Fibroblast of lung (primary cell): ENCODE data around the gene ATP6V0A1.

ENCODE experiments used
- CTCF ChIP-seq, 2 donors: IDR thresholded peaks in 1 of 2; conservative IDR thresholded peaks in 1 of 2; 1 replicate in 1 of 2; 2 replicates in 1 of 2; pipeline ENCODE4 v1.5.1; 2011 to 2012; ENCODE audit warnings: low read length in 2 of 2, control low read depth in 1 of 2, inconsistent platforms in 1 of 2, low read depth in 1 of 2, mild to moderate bottlenecking in 1 of 2
- EZH2 ChIP-seq: IDR thresholded peaks from 2 replicates; pipeline ENCODE4 v1.5.1; 2012; ENCODE audit warnings: low read length, control low read depth, mild to moderate bottlenecking; ENCODE audit errors: missing control alignments

DNA sequence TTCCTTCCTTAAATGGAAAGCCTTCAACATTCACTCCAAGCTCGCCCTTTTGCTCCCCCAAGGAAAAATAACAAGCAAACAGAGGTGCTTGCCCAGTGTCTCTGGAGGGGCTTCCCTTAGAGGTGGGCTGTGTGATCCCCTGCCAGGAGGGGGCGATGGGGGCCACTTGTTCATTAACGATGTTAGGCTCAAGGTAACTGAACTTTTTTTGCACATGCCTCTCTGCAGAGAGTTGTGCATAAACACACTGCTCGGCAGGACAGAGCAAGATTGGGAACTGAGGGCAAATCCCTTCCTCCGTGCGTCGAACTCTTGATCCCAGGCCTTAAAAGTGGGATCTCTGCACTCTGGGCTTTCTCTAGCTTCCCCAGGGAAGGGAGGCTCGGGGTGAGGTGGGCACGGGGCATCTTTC, 61.9 kb downstream of the ATP6V0A1 start:
- peak in 1 of 2 donors; percentile 14 for TF ChIP-seq CTCF (conservative IDR thresholded peaks at IDR 0.05 in 1 of 2, IDR thresholded peaks at IDR 0.05 in 1 of 2; ENCODE audit: low read depth in 1 of 2, low read length in 2 of 2)
- no peak for TF ChIP-seq EZH2
